Measurements from ENCODE around the gene MCRS1. TPM values are rescaled to one million over a fixed set of nuclear protein-coding genes. Genes with fewer than 3 reads are reported as not detected.
A peak's percentile ranks its signal among the peaks of the same experiment; 100 is the strongest.

MCRS1 gene
- polyA plus RNA-seq, 1 donor = 59.6 TPM

- no peak for DNase-seq
Measured at GRCh38 chr12:49582201-49582600, 14.3 kb upstream of the MCRS1 start.

- DNase-seq = peak; percentile 80
Measured at GRCh38 chr12:49580572-49581535, 12.9 kb upstream of the MCRS1 start.

GRCh38 chr12:49578471-49579112 is 10.7 kb upstream of the MCRS1 start:
- no peak for DNase-seq

GRCh38 chr12:49577589-49578315 is 9.8 kb upstream of the MCRS1 start:
- DNase-seq = no peak

- DNase-seq = no peak
Measured at GRCh38 chr12:49568442-49569162, 660 bp upstream of the MCRS1 start.

GRCh38 chr12:49567302-49567610 is 686 bp downstream of the MCRS1 start:
- DNase-seq = no peak

- no peak for DNase-seq
Measured at GRCh38 chr12:49566361-49566760, 1.6 kb downstream of the MCRS1 start.

- DNase-seq = no peak
Measured at GRCh38 chr12:49565406-49566265, 2.3 kb downstream of the MCRS1 start.

- DNase-seq = no peak
Measured at GRCh38 chr12:49564686-49565405, 3.1 kb downstream of the MCRS1 start.

GRCh38 chr12:49563951-49564685 is 3.8 kb downstream of the MCRS1 start:
- DNase-seq = no peak

- no peak for DNase-seq
Measured at GRCh38 chr12:49562831-49563230, 5.1 kb downstream of the MCRS1 start.

GRCh38 chr12:49562233-49562632 is 5.7 kb downstream of the MCRS1 start:
- DNase-seq = no peak

GRCh38 chr12:49560695-49561094 is 7.2 kb downstream of the MCRS1 start:
- DNase-seq = no peak

- DNase-seq = no peak
Measured at GRCh38 chr12:49559011-49559675, 8.8 kb downstream of the MCRS1 start.

- no peak for DNase-seq
Measured at GRCh38 chr12:49558526-49558925, 9.4 kb downstream of the MCRS1 start.

GRCh38 chr12:49557917-49558215 is 10.1 kb downstream of the MCRS1 start:
- DNase-seq = no peak

GRCh38 chr12:49557187-49557916 is 10.6 kb downstream of the MCRS1 start:
- no peak for DNase-seq

- no peak for DNase-seq
Measured at GRCh38 chr12:49556391-49557186, 11.4 kb downstream of the MCRS1 start.

Data from hindlimb muscle (tissue), 1 donor.